HCT116 (cell line): ENCODE results near the gene HPCAL4.

Source experiments
- EZH2 ChIP-seq: fragments of 200-600 bp; sonication (generic); IDR thresholded peaks from 2 replicates; pipeline ENCODE4 v1.6.1; 2017; ENCODE audit warnings: antibody characterized with exemption, mixed run types
- EZH2phosphoT487 ChIP-seq: fragments of 200-600 bp; IDR thresholded peaks from 2 replicates; pipeline ENCODE4 v1.6.1; 2018; ENCODE audit warnings: antibody characterized with exemption, borderline replicate concordance
- FOSL1 ChIP-seq: IDR thresholded peaks from 2 replicates; pipeline ENCODE4 v1.6.1; 2012; ENCODE audit warnings: low read depth
- POLR2A ChIP-seq: IDR thresholded peaks from 2 replicates; pipeline ENCODE4 v1.7.0; 2011; ENCODE audit warnings: borderline replicate concordance; ENCODE audit not compliant: insufficient read depth, insufficient read length; ENCODE audit errors: extremely low read depth
- ZFX ChIP-seq: fragments of 450-650 bp; IDR thresholded peaks from 2 replicates; pipeline ENCODE4 v1.6.1; 2017
- TF ChIP-seq, protein P1 (sequence below), 3 experiments: fragments of 200-600 bp in 1 of 3; sonication (generic) in 1 of 3; IDR thresholded peaks in 2 of 3; conservative IDR thresholded peaks in 1 of 3; 2 replicates each; pipeline ENCODE4 v1.5.1; 2012 to 2017; ENCODE audit warnings: low read depth in 2 of 3, low read length in 2 of 3, antibody characterized with exemption in 1 of 3, borderline replicate concordance in 1 of 3, control low read depth in 1 of 3, mild to moderate bottlenecking in 1 of 3, mixed read lengths in 1 of 3, mixed run types in 1 of 3, moderate library complexity in 1 of 3; ENCODE audit not compliant: insufficient read depth in 1 of 3
- TF ChIP-seq, protein P2 (sequence below): IDR thresholded peaks from 2 replicates; pipeline ENCODE4 v1.6.1; 2012

DNA sequence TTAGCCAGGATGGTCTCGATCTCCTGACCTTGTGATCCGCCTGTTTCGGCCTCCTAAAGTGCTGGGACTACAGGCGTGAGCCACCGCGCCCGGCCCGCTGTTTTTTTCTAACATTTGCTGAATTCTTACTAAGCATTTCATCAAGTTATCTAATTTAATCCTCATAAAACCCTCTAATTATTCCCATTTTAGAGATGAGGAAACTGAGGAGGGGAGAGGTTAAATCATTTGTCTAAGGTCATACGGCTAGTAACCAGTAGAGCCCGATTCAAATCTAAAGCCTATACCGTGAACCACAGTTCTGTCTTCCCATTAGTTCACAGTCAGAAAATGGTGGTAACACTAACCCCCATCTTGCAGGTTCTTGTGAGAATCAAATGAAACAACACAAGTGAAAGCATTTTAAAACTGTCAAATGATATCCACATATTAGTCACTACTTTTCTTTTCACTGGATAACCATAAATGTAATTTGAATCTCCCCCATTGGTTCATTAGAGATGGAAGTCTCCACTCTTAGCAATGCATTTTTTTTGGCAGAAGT lies 62.4 kb downstream of the HPCAL4 start:
- TF ChIP-seq POLR2A (no peak), EZH2 (no peak), ZFX (no peak), FOSL1 (no peak), EZH2phosphoT487 (no peak)
- TF ChIP-seq, protein P1, sequence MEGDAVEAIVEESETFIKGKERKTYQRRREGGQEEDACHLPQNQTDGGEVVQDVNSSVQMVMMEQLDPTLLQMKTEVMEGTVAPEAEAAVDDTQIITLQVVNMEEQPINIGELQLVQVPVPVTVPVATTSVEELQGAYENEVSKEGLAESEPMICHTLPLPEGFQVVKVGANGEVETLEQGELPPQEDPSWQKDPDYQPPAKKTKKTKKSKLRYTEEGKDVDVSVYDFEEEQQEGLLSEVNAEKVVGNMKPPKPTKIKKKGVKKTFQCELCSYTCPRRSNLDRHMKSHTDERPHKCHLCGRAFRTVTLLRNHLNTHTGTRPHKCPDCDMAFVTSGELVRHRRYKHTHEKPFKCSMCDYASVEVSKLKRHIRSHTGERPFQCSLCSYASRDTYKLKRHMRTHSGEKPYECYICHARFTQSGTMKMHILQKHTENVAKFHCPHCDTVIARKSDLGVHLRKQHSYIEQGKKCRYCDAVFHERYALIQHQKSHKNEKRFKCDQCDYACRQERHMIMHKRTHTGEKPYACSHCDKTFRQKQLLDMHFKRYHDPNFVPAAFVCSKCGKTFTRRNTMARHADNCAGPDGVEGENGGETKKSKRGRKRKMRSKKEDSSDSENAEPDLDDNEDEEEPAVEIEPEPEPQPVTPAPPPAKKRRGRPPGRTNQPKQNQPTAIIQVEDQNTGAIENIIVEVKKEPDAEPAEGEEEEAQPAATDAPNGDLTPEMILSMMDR (IDR thresholded peaks at IDR 0.05 in 2 of 3, conservative IDR thresholded peaks at IDR 0.05 in 1 of 3; ENCODE audit: borderline replicate concordance in 1 of 3, insufficient read depth in 1 of 3, low read depth in 2 of 3, low read length in 2 of 3) = no peak
- TF ChIP-seq, protein P2, sequence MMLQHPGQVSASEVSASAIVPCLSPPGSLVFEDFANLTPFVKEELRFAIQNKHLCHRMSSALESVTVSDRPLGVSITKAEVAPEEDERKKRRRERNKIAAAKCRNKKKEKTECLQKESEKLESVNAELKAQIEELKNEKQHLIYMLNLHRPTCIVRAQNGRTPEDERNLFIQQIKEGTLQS = no peak
